Measurements from ENCODE around the gene PDGFRB. TPM values are rescaled to one million over a fixed set of nuclear protein-coding genes. Genes with fewer than 3 reads are reported as not detected.

The PDGFRB gene
- total and polyA plus RNA-seq, 9 donors = 102 to 302 (median 207) TPM

GRCh38 chr5:150080696-150081435, 74.8 kb downstream of the PDGFRB start:
- no peaks in the 10 kb centered on the region for H3K4me1 ChIP-seq (ENCODE audit: insufficient read depth)
- H3K9me3 ChIP-seq = no peaks in the 10 kb centered on the region
- H3K4me3 ChIP-seq = no peak overlapping the region
- no peak overlapping the region for H3K27ac ChIP-seq
- 85 to 87% (median 86%) methylated on average over 15 of the region's 15 CpGs for WGBS, 3 donors
- H3K27me3 ChIP-seq = no peaks in the 10 kb centered on the region
- no peak for DNase-seq
- intact Hi-C loops (cut with DNase I) = no loop called here
- H3K36me3 ChIP-seq = no peaks in the 10 kb centered on the region
- TF ChIP-seq, protein P1, sequence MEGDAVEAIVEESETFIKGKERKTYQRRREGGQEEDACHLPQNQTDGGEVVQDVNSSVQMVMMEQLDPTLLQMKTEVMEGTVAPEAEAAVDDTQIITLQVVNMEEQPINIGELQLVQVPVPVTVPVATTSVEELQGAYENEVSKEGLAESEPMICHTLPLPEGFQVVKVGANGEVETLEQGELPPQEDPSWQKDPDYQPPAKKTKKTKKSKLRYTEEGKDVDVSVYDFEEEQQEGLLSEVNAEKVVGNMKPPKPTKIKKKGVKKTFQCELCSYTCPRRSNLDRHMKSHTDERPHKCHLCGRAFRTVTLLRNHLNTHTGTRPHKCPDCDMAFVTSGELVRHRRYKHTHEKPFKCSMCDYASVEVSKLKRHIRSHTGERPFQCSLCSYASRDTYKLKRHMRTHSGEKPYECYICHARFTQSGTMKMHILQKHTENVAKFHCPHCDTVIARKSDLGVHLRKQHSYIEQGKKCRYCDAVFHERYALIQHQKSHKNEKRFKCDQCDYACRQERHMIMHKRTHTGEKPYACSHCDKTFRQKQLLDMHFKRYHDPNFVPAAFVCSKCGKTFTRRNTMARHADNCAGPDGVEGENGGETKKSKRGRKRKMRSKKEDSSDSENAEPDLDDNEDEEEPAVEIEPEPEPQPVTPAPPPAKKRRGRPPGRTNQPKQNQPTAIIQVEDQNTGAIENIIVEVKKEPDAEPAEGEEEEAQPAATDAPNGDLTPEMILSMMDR (IDR thresholded peaks at IDR 0.05) = no peak
- TF ChIP-seq POLR2A (IDR thresholded peaks at IDR 0.05) = no peak
- no peak for TF ChIP-seq EP300 (IDR thresholded peaks at IDR 0.05)

DNA sequence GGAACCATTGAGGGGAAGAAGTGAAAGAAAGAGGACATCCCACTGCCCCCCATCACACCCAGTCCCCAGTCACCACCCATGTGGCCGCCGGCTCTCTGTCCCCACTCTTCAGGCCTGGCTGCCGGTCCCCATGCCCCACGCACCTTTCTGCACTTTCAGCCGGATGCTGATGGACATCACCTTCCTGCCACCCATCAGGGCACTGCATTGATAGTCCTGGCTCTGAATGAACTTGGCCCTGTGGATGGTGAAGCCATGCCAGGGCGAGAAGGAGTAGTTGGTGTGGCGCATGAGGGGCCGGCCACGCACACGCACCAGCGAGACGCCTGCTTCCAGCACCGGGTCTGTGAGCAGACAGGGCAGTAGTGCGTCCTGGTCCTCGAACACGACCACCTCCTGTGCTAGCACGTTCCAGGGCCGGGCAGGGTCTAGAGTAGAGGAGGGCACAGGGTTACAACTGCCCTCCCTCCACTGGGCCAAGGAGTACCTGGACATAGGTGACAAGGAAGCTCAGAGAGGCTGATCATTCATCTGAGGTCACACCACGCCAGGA, 75.7 kb downstream of the PDGFRB start:
- intact Hi-C loops (cut with DNase I) = no loop called here
- Histone ChIP-seq H3K27ac (no peak overlapping the region), H3K4me3 (no peak overlapping the region), H3K4me1 (ENCODE audit: insufficient read depth) (no peaks in the 10 kb centered on the region), H3K9me3 (no peaks in the 10 kb centered on the region), H3K36me3 (no peaks in the 10 kb centered on the region), H3K27me3 (no peaks in the 10 kb centered on the region)
- WGBS, 3 donors = 96 to 97% (median 96%) methylated on average over 19 of the region's 19 CpGs
- TF ChIP-seq EP300 (IDR thresholded peaks at IDR 0.05) = no peak
- no peak for TF ChIP-seq POLR2A (IDR thresholded peaks at IDR 0.05)
- TF ChIP-seq, protein P1 (IDR thresholded peaks at IDR 0.05) = no peak
- DNase-seq = no peak

- TF ChIP-seq, protein P1 (IDR thresholded peaks at IDR 0.05) = no peak
- TF ChIP-seq POLR2A (IDR thresholded peaks at IDR 0.05) = no peak
- TF ChIP-seq EP300 (IDR thresholded peaks at IDR 0.05) = no peak
- no peaks in the 10 kb centered on the region for H3K27me3 ChIP-seq
- WGBS, 3 donors = 90 to 91% (median 90%) methylated on average over 7 of the region's 7 CpGs
- no peaks in the 10 kb centered on the region for H3K9me3 ChIP-seq
- no peaks in the 10 kb centered on the region for H3K36me3 ChIP-seq
- intact Hi-C loops (cut with DNase I) = no loop called here
- peak in 1 of 5 donors; percentile 25 for DNase-seq
- no peaks in the 10 kb centered on the region for H3K4me1 ChIP-seq (ENCODE audit: insufficient read depth)
- H3K27ac ChIP-seq = no peak overlapping the region
- no peak overlapping the region for H3K4me3 ChIP-seq
Measured at GRCh38 chr5:150078802-150079689, 76.6 kb downstream of the PDGFRB start.

DNA sequence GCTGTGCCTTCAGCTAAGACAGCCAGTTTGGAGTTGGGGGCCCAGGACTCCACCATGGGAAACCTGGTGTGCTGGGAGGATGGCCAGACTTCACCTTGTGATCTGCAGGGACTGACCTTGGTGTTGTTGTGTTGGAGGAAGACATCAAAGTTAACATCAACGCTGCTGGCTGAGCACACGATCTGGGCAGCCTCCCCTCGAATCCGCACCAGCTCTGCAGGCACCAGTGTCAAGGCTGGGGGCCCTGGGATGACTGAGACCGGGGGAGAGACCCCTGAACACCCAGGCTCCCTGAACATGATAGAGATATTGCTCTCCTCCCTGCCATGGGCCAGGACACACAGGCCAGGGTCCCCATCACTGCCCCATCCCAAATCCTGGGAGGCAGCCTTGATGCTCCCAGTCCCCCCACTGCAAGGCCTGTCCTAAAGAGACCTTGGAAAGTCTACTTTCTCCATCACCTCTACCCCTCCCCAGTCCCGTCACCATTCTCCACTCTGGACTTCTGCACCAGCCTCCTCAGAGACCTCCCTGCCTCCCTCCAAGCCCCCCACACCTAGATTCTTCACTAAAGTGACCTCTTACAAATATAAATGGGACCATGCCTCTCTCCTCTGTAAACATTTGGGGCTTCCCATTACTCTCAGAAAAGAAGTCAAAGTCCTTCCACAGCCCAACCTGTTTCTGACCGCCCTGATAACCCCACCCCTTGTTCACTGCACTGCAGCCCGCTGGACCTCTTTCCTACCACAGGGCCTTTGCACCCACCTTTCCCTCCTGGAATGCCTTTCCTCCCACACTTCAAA, 77.4 kb downstream of the PDGFRB start:
- no peaks in the 10 kb centered on the region for H3K36me3 ChIP-seq
- TF ChIP-seq POLR2A (IDR thresholded peaks at IDR 0.05) = no peak
- TF ChIP-seq EP300 (IDR thresholded peaks at IDR 0.05) = no peak
- intact Hi-C loops (cut with DNase I) = no loop called here
- H3K27me3 ChIP-seq = no peaks in the 10 kb centered on the region
- WGBS, 3 donors = 79 to 88% (median 86%) methylated on average over 8 of the region's 8 CpGs
- H3K4me3 ChIP-seq = no peak overlapping the region
- no peaks in the 10 kb centered on the region for H3K4me1 ChIP-seq (ENCODE audit: insufficient read depth)
- no peak for DNase-seq
- no peaks in the 10 kb centered on the region for H3K9me3 ChIP-seq
- no peak overlapping the region for H3K27ac ChIP-seq

Measured in ovary (tissue), 9 donors.